Cardiac muscle cell (in vitro differentiated cells and primary cell): ENCODE results near the gene ZDHHC6. TPM values are rescaled to one million over a fixed set of nuclear protein-coding genes. Genes with fewer than 3 reads are reported as not detected.
A peak's percentile ranks its signal among the peaks of the same experiment; 100 is the strongest.

Experiments
- DNase-seq, 2 donors: peaks; one replicate each; pipeline versions ENCODE4 v3.0.0 to v3.0.0-alpha.2; 2010 to 2017; ENCODE audit warnings: low read depth in 1 of 2, low spot score in 1 of 2
- H3K27ac ChIP-seq: fragments of 200-600 bp; sonication (generic); 2 replicates; pipeline ENCODE4 v1.5.1; 2016
- H3K27me3 ChIP-seq: fragments of 200-600 bp; sonication (generic); 2 replicates; pipeline ENCODE4 v1.6.0; 2016; ENCODE audit warnings: control low read depth
- H3K36me3 ChIP-seq: fragments of 200-600 bp; sonication (generic); 2 replicates; pipeline ENCODE4 v1.5.1; 2016; ENCODE audit warnings: control low read depth
- H3K4me1 ChIP-seq: fragments of 200-600 bp; sonication (generic); 2 replicates; pipeline ENCODE4 v1.8.1; 2017; ENCODE audit warnings: low read depth, mild to moderate bottlenecking, mixed run types
- H3K4me3 ChIP-seq: fragments of 200-600 bp; sonication (generic); 2 replicates; pipeline ENCODE4 v1.5.1; 2016; ENCODE audit warnings: mild to moderate bottlenecking
- H3K9me3 ChIP-seq: fragments of 200-600 bp; sonication (generic); 2 replicates; pipeline ENCODE4 v1.5.1; 2017; ENCODE audit warnings: low read depth, mild to moderate bottlenecking, control low read depth
- CTCF ChIP-seq: IDR thresholded peaks from 2 replicates; pipeline ENCODE4 v1.5.1; 2012; ENCODE audit warnings: low read depth, mild to moderate bottlenecking, low read length
- polyA plus RNA-seq: library from polyadenylated mRNA; unstranded; fragments of >200 nt; fragmentation: Nextera tagmentation; extraction: Ambion mirVana; gene quantifications from 2 replicates; pipeline ENCODE4 v1.2.1, GENCODE V29; 2016
- total RNA-seq: library from RNA; depleted of rRNA; stranded (reverse); fragments of >200 nt; gene quantifications from 2 replicates; pipeline ENCODE4 v1.2.3, GENCODE V29; 2016

ZDHHC6 gene
- total and polyA plus RNA-seq, 2 experiments from 2014 or later: 12.1 to 37.4 TPM

- no peaks in the 10 kb centered on the region for H3K27me3 ChIP-seq
- TF ChIP-seq CTCF: no peak
- no peak overlapping the region for H3K27ac ChIP-seq
- H3K4me3 ChIP-seq: no peak overlapping the region
- H3K4me1 ChIP-seq: peaks cover under 1% of the 10 kb centered on the region
- no peaks in the 10 kb centered on the region for H3K9me3 ChIP-seq
- no peaks in the 10 kb centered on the region for H3K36me3 ChIP-seq
- DNase-seq: no peak
These were observed 37.7 kb upstream of the ZDHHC6 start for GRCh38 chr10:112484399-112484798.

- no peaks in the 10 kb centered on the region for H3K4me1 ChIP-seq
- no peaks in the 10 kb centered on the region for H3K9me3 ChIP-seq
- no peaks in the 10 kb centered on the region for H3K27me3 ChIP-seq
- no peak for DNase-seq
- no peak for TF ChIP-seq CTCF
- H3K36me3 ChIP-seq: no peaks in the 10 kb centered on the region
- H3K4me3 ChIP-seq: no peak overlapping the region
- no peak overlapping the region for H3K27ac ChIP-seq
These were observed 34.9 kb upstream of the ZDHHC6 start for GRCh38 chr10:112481602-112482001.

- Histone ChIP-seq H3K4me3 (no peak overlapping the region), H3K4me1 (no peaks in the 10 kb centered on the region), H3K36me3 (no peaks in the 10 kb centered on the region), H3K27me3 (no peaks in the 10 kb centered on the region), H3K9me3 (no peaks in the 10 kb centered on the region), H3K27ac (no peak overlapping the region)
- peak in 1 of 2 donors; percentile 17 for DNase-seq
- TF ChIP-seq CTCF: peak; percentile 43
These were observed 29.0 kb upstream of the ZDHHC6 start for GRCh38 chr10:112475575-112476218.

- TF ChIP-seq CTCF: peak; percentile 64
- no peaks in the 10 kb centered on the region for H3K27me3 ChIP-seq
- peak; percentile 42 to 73 for DNase-seq
- no peak overlapping the region for H3K27ac ChIP-seq
- H3K36me3 ChIP-seq: no peaks in the 10 kb centered on the region
- no peaks in the 10 kb centered on the region for H3K4me1 ChIP-seq
- H3K4me3 ChIP-seq: no peak overlapping the region
- no peaks in the 10 kb centered on the region for H3K9me3 ChIP-seq
These were observed 25.3 kb upstream of the ZDHHC6 start for GRCh38 chr10:112471878-112472487.

- Histone ChIP-seq H3K27me3 (no peaks in the 10 kb centered on the region), H3K4me3 (no peak overlapping the region), H3K4me1 (no peaks in the 10 kb centered on the region), H3K27ac (no peak overlapping the region), H3K36me3 (peaks cover 15% of the 10 kb centered on the region), H3K9me3 (no peaks in the 10 kb centered on the region)
- no peak for TF ChIP-seq CTCF
- DNase-seq: peak in 1 of 2 donors; percentile 8
These were observed 20.9 kb upstream of the ZDHHC6 start for GRCh38 chr10:112467541-112468075.
